NOMO-1 treated with DMSO at 0.1 percent for 48 hours (cell line): Measurements from ENCODE around the gene MYO10.
"Not testable (repeated sequence)": the region's sequence is repeated elsewhere in the genome, so short reads cannot be mapped to it uniquely, and the experiment has no call there.

Source experiments
- DNase-seq: peaks from one replicate; lab custom pipeline; 2025; ENCODE audit not compliant: unreplicated experiment; lab: John Stamatoyannopoulos, UW

The MYO10 gene

GRCh38 chr5:16788957-16789356 lies 147.1 kb downstream of the MYO10 start:
- no peak for DNase-seq

- DNase-seq, result no peak
These were observed 148.8 kb downstream of the MYO10 start for GRCh38 chr5:16787278-16787677.

GRCh38 chr5:16784843-16785791 lies 151.0 kb downstream of the MYO10 start:
- no peak for DNase-seq

GRCh38 chr5:16784088-16784487 lies 152.0 kb downstream of the MYO10 start:
- DNase-seq, result no peak

- no peak for DNase-seq
These were observed 154.1 kb downstream of the MYO10 start for GRCh38 chr5:16781828-16782626.

GRCh38 chr5:16780325-16780724 lies 155.8 kb downstream of the MYO10 start:
- DNase-seq, result no peak

- DNase-seq, result no peak
These were observed 158.7 kb downstream of the MYO10 start for GRCh38 chr5:16777432-16777831.

- no peak for DNase-seq
These were observed 159.4 kb downstream of the MYO10 start for GRCh38 chr5:16776611-16777251.

- no peak for DNase-seq
These were observed 161.3 kb downstream of the MYO10 start for GRCh38 chr5:16774806-16775205.

- no peak for DNase-seq
These were observed 162.1 kb downstream of the MYO10 start for GRCh38 chr5:16773991-16774390.

GRCh38 chr5:16772556-16772955 lies 163.5 kb downstream of the MYO10 start:
- DNase-seq, result no peak

- no peak for DNase-seq
These were observed 167.9 kb downstream of the MYO10 start for GRCh38 chr5:16768184-16768583.

- no peak for DNase-seq
These were observed 172.9 kb downstream of the MYO10 start for GRCh38 chr5:16763211-16763610.

- DNase-seq, result peak; percentile 27
These were observed 176.8 kb downstream of the MYO10 start for GRCh38 chr5:16759147-16759773.

- DNase-seq, result no peak
These were observed 178.0 kb downstream of the MYO10 start for GRCh38 chr5:16757989-16758501.

GRCh38 chr5:16757577-16757976 lies 178.5 kb downstream of the MYO10 start:
- not testable (repeated sequence) for DNase-seq

- no peak for DNase-seq
These were observed 178.9 kb downstream of the MYO10 start for GRCh38 chr5:16757146-16757545.

- no peak for DNase-seq
These were observed 179.4 kb downstream of the MYO10 start for GRCh38 chr5:16756692-16757091.

GRCh38 chr5:16755641-16756040 lies 180.4 kb downstream of the MYO10 start:
- DNase-seq, result no peak

- no peak for DNase-seq
These were observed 181.5 kb downstream of the MYO10 start for GRCh38 chr5:16754601-16755000.

- DNase-seq, result no peak
These were observed 182.0 kb downstream of the MYO10 start for GRCh38 chr5:16754086-16754485.
